GM21717 (cell line): ENCODE data around the gene STK17B.
"Not testable (repeated sequence)": the region's sequence is repeated elsewhere in the genome, so short reads cannot be mapped to it uniquely, and the experiment has no call there.

Source experiments
- ATAC-seq: cut with Tn5 transposase; IDR thresholded peaks from one replicate; pipeline ENCODE4 v1.9.1; 2021; ENCODE audit warnings: mild to moderate bottlenecking, moderate library complexity; ENCODE audit not compliant: unreplicated experiment

Gene STK17B

GRCh38 chr2:196117214-196117705 is 54.1 kb downstream of the STK17B start:
- ATAC-seq = no peak

- no peak for ATAC-seq
Observed at GRCh38 chr2:196113061-196113974, 58.1 kb downstream of the STK17B start.

GRCh38 chr2:196112418-196113034 is 58.9 kb downstream of the STK17B start:
- no peak for ATAC-seq

GRCh38 chr2:196108604-196109003 is 62.8 kb downstream of the STK17B start:
- ATAC-seq = no peak

GRCh38 chr2:196105951-196106350 is 65.4 kb downstream of the STK17B start:
- no peak for ATAC-seq

GRCh38 chr2:196104066-196104465 is 67.3 kb downstream of the STK17B start:
- ATAC-seq = no peak

- ATAC-seq = no peak
Observed at GRCh38 chr2:196103626-196104025, 67.8 kb downstream of the STK17B start.

- peak; percentile 97 for ATAC-seq
Observed at GRCh38 chr2:196101325-196101991, 69.9 kb downstream of the STK17B start.

GRCh38 chr2:196099916-196100315 is 71.5 kb downstream of the STK17B start:
- no peak for ATAC-seq

GRCh38 chr2:196097864-196098660 is 73.3 kb downstream of the STK17B start:
- no peak for ATAC-seq

GRCh38 chr2:196096982-196097745 is 74.2 kb downstream of the STK17B start:
- no peak for ATAC-seq

- no peak for ATAC-seq
Observed at GRCh38 chr2:196096264-196096663, 75.1 kb downstream of the STK17B start.

- not testable (repeated sequence) for ATAC-seq
Observed at GRCh38 chr2:196089448-196089847, 81.9 kb downstream of the STK17B start.

- no peak for ATAC-seq
Observed at GRCh38 chr2:196088203-196088602, 83.2 kb downstream of the STK17B start.

- no peak for ATAC-seq
Observed at GRCh38 chr2:196086517-196087368, 84.6 kb downstream of the STK17B start.

- no peak for ATAC-seq
Observed at GRCh38 chr2:196083601-196084000, 87.8 kb downstream of the STK17B start.
